Mononuclear cell (primary cell): ENCODE results near the gene RRP36. TPM values are rescaled to one million over a fixed set of nuclear protein-coding genes. Genes with fewer than 3 reads are reported as not detected.
A peak's percentile ranks its signal among the peaks of the same experiment; 100 is the strongest.
"Not testable (repeated sequence)": the region's sequence is repeated elsewhere in the genome, so short reads cannot be mapped to it uniquely, and the experiment has no call there.

Experiments
- H3K27me3 ChIP-seq: 2 replicates; pipeline ENCODE4 v1.6.0; 2011; ENCODE audit warnings: low read length, control low read depth; ENCODE audit not compliant: insufficient read depth
- H3K4me1 ChIP-seq: 2 replicates; pipeline ENCODE4 v1.5.1; 2011; ENCODE audit warnings: mild to moderate bottlenecking, low read length, control low read depth; ENCODE audit not compliant: insufficient read depth
- H3K4me3 ChIP-seq: 2 replicates; pipeline ENCODE4 v1.5.1; 2011; ENCODE audit warnings: mild to moderate bottlenecking, low read length, moderate library complexity
- H3K9me3 ChIP-seq: 2 replicates; pipeline ENCODE4 v1.5.1; 2011; ENCODE audit warnings: low read depth, mild to moderate bottlenecking, control low read depth, low read length
- total RNA-seq: library from RNA; depleted of rRNA; stranded (reverse); fragments of >200 nt; gene quantifications from one replicate; pipeline ENCODE4 v1.2.3, GENCODE V29; 2012

The RRP36 gene
- total RNA-seq, 1 donor: 31.1 TPM

DNA sequence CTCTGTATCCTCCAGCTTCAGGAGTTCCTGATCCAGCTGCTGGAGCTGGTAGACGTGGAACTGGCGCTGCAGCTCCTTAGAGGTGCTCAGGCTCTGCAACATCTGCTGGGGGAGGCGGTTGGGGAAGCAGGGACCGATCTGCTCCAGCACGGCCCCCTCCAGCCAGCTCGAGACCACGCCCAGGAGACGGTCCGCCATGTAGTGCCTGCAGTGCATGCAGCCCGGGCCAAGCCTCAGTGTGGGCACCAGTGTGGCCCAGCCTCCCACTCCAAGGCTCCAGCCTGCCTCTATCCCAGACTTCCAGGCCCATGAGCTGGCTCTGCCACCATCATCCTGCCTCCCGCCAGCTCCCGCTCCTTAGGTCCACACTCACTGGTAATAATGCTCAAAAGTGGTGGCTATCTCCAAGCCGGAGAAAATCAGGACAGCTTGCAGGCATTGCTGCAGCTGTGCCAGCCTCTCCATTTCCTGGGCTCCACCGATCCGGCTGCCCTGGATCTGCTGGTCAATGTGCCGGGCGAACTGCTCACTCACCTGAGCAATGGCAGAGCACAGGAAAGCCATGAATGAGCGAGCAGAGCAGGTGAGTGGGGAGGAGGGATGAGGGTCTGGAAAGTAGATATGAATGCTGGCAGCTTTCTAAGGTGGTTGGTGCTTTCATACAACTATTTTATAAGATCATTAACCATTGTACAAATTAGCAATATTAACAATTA lies 19.3 kb downstream of the RRP36 start:
- no peak overlapping the region for H3K4me3 ChIP-seq

DNA sequence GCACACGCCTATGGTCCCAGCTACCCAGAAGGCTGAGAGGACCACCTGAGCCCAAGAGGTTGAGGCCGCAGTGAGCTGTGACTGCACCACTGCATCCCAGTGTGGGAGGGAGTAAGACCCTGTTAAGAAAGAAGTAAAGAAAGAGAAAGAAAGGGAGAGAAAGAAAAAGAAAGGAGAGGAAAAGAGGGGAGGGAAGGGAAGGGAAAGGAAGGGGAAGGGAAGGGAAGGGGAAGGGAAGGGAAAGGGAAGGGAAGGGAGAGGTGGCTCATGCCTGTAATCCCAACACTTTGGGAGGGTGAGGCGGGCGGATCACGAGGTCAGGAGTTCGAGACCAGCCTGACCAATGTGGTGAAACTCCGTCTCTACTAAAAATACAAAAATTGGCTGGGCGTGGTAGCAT lies 20.1 kb downstream of the RRP36 start:
- not testable (repeated sequence) for H3K4me3 ChIP-seq, H3K4me1 ChIP-seq, H3K27me3 ChIP-seq, H3K9me3 ChIP-seq

More for the DNA sequence above, 19.3 kb downstream of the RRP36 start:
- Histone ChIP-seq H3K27me3 (no peaks in the 10 kb centered on the region), H3K4me1 (no peaks in the 10 kb centered on the region), H3K9me3 (no peaks in the 10 kb centered on the region)

DNA sequence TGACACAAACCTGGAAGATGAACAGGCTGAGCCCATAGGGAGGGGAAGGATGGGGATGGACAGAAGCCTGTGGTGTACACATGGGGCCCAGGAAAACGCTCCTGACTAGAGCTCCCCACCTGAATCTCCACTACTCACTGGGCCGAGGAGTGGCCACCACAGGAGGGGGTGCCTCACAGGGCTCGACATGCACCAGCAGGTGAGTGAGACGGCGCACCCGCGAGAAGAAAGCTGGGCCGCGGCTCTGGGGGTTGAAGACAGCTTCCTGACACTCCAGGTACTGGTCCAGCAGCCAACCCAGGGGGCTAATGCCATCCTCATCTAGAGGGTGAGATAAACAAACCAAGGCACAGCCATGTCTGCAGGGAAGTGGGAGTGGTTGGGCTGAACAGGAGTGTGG lies 21.9 kb downstream of the RRP36 start:
- Histone ChIP-seq H3K4me3 (no peak overlapping the region), H3K9me3 (no peaks in the 10 kb centered on the region), H3K27me3 (no peaks in the 10 kb centered on the region), H3K4me1 (no peaks in the 10 kb centered on the region)

DNA sequence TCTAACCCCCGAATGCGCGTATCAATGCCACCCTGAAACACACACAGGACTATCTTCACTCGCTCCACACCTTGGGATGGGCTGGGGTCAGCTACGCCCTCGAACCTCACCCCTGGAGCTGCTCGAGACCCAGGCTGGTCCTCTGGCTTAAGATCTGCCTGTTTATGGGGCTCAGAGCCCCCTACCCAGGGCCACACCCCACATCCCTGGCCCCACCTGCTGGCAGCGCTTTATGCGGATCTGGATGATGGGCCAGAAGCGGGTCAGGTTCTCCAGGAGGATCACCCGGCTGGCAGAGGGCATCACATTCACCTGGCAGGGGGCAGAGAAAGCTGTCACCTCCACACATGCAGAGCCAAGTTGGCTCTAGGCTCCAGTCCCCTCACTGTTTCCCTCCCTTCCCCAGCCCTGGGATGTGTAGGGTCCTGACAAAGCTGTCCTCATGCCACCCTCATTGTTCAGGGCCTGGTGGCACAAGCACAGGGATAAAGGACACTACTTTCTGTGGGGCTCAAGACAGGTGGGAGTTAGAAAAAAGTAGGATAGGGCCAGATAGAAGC lies 24.0 kb downstream of the RRP36 start:
- Histone ChIP-seq H3K27me3 (no peaks in the 10 kb centered on the region), H3K4me3 (no peak overlapping the region), H3K4me1 (no peaks in the 10 kb centered on the region), H3K9me3 (no peaks in the 10 kb centered on the region)

DNA sequence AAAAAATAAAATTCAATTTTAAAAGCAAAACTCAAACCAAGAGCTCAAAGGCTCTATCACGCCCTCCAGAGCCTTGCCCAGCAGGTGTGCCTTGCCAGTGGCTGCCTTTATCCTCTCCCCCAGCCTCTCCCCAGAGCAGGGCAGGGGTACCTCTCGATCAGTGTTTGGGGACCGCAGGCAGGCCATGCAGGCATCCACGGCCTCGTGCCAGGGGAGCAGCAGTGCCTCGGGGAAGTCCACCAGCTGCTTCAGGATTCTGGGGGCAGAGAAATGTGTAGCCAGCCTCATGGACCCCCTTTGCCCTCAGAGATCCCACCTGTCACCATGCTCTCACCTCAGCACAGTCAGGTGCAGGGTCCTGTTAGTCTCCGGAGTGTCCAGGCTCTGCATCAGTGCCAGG lies 26.6 kb downstream of the RRP36 start:
- H3K27me3 ChIP-seq: no peaks in the 10 kb centered on the region
- no peaks in the 10 kb centered on the region for H3K9me3 ChIP-seq
- H3K4me1 ChIP-seq: peaks cover 7% of the 10 kb centered on the region
- H3K4me3 ChIP-seq: no peak overlapping the region

DNA sequence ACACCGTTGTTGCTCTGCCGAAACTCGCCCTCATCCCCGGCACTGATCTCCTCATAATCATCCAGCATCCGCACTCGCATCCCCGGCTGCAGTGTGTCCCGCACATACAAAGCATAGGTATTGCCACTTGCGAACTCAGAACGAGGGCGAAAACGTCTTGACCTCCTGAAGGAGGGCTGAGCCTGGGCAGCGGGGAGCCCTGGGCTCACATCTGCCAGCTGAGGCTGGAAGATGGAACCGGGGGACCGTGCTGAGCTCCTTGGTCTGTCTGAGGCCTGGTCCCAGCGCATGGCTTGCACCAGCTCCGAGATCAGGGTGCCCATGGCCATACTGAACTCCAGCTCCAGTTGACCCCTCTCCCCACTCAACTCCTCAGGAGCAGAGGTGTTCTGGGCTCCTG lies 29.6 kb downstream of the RRP36 start:
- no peaks in the 10 kb centered on the region for H3K27me3 ChIP-seq
- H3K4me3 ChIP-seq: no peak overlapping the region
- H3K4me1 ChIP-seq: peaks cover 10% of the 10 kb centered on the region
- H3K9me3 ChIP-seq: no peaks in the 10 kb centered on the region

DNA sequence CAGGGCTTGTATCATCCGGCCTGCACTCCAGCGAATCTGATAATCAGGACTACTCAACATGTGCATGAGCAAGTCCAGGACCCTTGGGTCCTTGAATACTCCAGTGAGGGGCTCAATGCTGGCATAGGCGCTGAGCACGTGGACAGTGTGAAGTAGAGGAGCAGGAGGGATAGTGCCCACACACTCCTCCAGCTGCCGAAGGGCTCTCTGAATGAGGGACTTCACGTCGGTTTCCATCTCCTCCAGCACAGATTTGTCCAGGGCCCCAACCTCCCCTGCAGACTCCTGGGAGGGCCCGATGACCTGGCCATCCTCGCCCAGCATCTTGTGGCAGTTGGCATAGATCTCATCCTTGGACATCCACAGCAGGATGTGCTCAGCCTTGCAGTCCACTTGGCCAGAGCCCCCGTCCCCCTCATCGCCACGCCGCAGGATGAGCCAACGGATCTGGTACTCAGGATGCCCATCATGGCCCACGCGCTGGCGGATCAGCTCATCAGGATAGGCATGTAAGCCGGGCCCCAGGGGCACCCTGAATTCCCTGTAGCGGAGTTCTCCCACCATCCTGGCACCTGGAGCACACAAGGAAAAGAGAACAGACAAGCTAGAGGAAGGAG lies 30.9 kb downstream of the RRP36 start:
- H3K9me3 ChIP-seq: no peaks in the 10 kb centered on the region
- H3K4me3 ChIP-seq: no peak overlapping the region
- H3K27me3 ChIP-seq: no peaks in the 10 kb centered on the region
- H3K4me1 ChIP-seq: peaks cover 10% of the 10 kb centered on the region

DNA sequence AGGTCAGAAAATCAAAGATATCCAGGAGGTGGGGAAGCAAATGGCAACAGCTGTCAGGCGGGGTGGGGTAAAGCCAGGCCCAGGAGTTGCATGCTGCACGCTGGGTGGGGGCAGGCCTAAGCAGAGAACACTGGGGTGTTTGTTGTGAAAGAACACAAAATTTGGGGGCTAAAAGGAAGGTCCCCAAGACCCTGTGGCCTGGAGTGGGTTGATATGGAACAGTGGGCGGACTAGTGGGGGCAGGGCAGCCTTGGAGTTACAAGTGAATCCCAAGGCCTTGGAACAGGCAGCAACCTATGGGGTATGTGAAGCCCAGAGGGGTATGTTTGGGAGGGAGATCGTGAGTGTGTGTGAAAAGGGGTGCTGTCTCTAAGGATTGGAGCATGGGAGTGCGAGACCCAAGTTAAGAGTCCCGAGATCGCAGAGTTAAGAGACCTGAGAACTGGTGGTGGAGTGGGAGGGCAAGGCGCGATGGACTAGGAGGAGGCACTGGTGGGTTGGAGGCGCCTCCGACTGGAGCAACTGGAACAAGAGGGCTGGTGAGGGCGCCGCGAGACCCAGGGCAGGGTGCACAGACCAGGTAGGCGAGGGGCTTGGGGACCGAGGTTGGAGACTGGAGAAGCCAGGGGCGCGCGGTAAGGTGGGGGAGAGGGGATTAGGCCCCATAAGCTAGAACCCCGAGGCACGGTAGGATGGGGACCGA lies 31.6 kb downstream of the RRP36 start:
- H3K27me3 ChIP-seq: no peaks in the 10 kb centered on the region

DNA sequence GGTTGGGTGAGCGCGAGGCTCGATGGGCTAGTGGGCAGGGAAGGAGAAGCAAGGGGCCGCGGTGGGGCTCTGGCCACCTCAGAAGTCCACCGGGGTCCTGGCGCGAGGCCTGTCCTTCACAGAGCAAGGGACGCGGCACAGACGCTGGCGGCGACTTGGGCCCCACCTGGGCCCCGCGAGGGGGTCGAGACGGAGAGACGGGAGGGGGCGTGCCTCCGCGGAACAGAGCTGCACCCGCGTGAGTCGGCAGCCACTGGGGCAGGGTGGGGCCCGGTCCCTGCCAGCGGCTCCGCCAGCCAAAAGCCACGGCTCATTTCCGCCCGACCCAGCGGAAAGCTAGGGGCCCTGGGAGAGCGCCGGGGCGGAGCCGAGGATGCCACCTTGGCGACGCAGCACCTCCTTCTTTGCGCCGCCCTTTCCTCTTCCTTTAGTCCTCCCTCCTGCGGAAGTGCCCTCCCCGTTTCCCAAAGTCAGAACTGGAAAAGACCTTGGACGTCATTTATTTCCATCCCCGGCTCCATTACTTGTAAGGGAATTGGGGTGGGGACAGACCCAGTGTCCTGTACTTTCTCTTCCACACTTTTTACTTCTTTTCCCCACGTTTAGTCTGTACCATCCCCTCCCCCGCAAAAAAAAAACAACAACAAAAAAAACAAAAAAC lies 32.3 kb downstream of the RRP36 start, which contains the start of gene CUL7:
TSS of gene CUL7 (minus strand) at position 307 of the 661 bp plus-strand sequence. CDS start 1,063 bp downstream, outside the sequence.
- Histone ChIP-seq H3K27me3 (no peaks in the 10 kb centered on the region), H3K4me1 (peaks cover 19% of the 10 kb centered on the region), H3K4me3 (peak within 1 kb of the TSS; percentile 63), H3K9me3 (no peaks in the 10 kb centered on the region)

More for the DNA sequence above, 31.6 kb downstream of the RRP36 start:
- Histone ChIP-seq H3K4me1 (peaks cover 12% of the 10 kb centered on the region), H3K4me3 (peak overlapping the region; percentile 63), H3K9me3 (no peaks in the 10 kb centered on the region)

DNA sequence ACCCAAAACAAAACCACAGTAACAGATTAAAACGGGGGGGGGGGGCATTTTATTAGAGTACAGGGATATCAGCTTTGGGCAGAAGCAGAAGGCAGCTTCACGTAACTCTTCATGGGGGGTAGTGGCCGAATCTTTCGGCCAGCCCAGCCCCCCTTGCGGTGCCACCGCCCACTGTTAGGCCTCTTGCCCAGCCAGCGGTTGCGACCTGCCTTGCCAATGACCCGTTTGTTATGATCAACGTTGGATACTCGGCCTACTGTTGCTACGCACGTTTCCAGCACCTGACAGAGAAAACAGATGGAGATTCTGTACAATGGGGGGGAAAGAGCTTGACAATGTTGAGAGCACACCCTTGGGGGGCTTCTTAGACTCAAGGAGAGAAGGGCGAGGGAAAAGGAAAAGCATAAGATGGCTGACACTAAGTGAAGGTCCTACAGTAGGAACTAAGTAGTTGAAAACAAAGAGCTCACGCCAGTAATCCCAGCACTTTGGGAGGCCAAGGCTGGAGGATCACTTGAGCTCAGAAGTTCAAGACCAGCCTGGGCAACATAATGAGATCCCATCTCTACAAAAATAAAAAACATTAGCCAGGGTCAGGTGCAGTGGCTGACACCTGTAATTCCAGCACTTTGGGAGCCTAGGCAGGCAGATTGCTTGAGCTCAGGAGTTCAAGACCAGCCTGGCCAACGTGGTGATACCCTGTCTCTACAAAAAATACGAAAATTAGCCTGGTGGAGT lies 33.0 kb downstream of the RRP36 start:
- Histone ChIP-seq H3K4me1 (peaks cover 22% of the 10 kb centered on the region), H3K27me3 (no peaks in the 10 kb centered on the region), H3K9me3 (no peaks in the 10 kb centered on the region), H3K4me3 (peak overlapping the region; percentile 63)

DNA sequence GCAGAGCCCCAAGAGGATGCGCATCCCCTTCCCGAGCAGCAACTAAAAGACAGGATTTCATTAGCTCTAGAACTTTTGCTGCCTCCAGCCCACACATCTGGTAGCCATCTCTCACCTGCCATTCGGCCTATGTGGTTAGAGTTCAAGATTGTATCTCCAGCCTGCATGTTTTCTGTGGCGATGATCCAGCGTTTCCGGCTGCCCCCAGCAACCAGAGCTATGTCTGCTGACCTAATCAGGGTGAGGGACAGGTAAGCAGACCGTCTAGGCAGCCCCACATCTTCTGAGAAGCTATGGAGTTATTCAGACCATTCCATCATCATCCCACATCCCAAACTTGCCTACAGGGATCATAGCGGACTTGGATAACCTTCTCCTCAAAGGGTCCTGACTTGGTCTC lies 34.5 kb downstream of the RRP36 start:
- peaks cover 31% of the 10 kb centered on the region for H3K4me1 ChIP-seq

DNA sequence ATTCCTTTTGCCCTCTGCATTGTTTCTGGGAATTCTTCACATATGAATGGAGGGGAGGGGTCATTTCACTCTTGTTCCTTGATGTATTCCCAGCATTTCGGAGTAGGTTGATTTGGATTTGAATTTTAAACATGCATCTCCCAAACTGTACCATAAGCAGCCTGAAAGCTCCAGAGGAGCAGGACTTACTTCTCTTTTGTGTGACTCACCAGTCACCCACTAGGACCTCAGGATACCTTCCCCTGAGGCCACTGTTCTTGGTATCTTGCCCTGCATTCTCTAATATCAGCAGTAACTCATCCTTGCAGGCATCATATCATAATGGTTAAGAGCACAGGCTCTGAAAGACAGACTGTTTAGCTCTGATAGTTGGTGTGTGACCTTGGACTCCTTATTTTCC lies 37.1 kb downstream of the RRP36 start:
- Histone ChIP-seq H3K4me3 (peak overlapping the region; percentile 73), H3K4me1 (peaks cover 20% of the 10 kb centered on the region), H3K27me3 (no peaks in the 10 kb centered on the region), H3K9me3 (no peaks in the 10 kb centered on the region)

More for the DNA sequence above, 34.5 kb downstream of the RRP36 start:
- Histone ChIP-seq H3K4me3 (no peak overlapping the region), H3K27me3 (no peaks in the 10 kb centered on the region), H3K9me3 (no peaks in the 10 kb centered on the region)

DNA sequence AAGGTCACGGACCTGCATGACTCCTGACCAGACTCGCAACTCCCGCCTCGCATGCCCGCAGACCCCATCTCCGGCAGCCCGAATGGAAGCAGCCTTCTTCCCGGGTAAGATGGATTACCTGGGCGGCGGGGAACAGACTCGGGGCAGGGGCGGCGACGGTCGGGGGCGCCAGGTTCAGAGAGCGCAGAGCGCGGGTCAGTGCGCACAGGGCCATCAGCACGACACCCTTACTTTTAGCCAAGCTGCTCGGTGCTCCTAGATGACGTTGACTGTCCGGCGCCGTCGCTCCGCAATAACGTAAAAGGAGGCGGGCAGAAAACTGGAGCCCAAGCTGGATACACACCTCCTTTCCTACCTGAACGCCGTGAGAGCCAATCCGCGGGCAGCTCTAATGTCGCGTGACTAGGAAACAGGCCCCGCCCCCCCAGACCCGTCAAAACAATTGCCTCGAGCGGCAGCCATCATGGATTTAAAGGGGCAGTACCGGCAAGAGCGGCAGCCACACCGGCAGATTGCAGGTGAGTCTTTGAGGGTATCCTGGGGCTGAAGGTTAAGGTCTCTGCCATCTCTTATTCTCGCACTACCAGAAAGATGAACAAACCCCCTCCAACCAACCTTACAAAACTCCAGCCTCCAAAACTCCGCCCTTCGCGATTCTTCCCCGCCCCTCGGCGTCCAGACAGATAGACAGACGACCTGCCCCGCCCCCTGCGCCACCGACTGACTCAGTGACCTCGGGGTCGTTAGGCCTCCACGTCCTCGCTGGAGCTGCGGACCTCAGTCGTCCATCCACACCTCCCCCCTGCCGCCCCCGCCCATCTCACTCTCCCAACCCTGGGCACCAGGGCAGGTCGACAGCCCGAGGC lies 38.0 kb downstream of the RRP36 start, which contains the start of the genes KLC4 and MRPL2:
TSS of gene KLC4 (plus strand) at position 464 of the 866 bp plus-strand sequence. CDS start 1,705 bp downstream, outside the sequence.
TSS of gene MRPL2 (minus strand) at position 267 of the 866 bp plus-strand sequence. CDS start at position 214, 53 bp downstream.
- Histone ChIP-seq H3K4me3 (peak within 1 kb of the TSS; percentile 73), H3K9me3 (no peaks in the 10 kb centered on the region), H3K27me3 (no peaks in the 10 kb centered on the region), H3K4me1 (peaks cover 20% of the 10 kb centered on the region)
